A673 (cell line): ENCODE measurements around the gene CDH4. TPM values are rescaled to one million over a fixed set of nuclear protein-coding genes. Genes with fewer than 3 reads are reported as not detected.

Experiments
- BruUV-seq: library from RNA; stranded (reverse); fragments of 400-500 nt; replicated peaks from 2 replicates; lab custom pipeline; 2021; lab: Mats Ljungman, UMichigan
- CTCF ChIA-PET: fragments of 300-600 bp; sonication (Branson Sonifier 250); formaldehyde crosslinking; loops from one replicate; lab custom pipeline; 2022; ENCODE audit warnings: antibody characterized with exemption; lab: Charles Lee
- POLR2A ChIA-PET: fragments of 300-600 bp; sonication (Branson Sonifier 250); formaldehyde crosslinking; loops from one replicate; lab custom pipeline; 2022; ENCODE audit warnings: antibody characterized with exemption; ENCODE audit not compliant: low non-redundant PET; lab: Charles Lee
- DNase-seq: peaks from one replicate; pipeline ENCODE4 v3.0.0-alpha.2; 2015; ENCODE audit warnings: low spot score
- H3K27ac ChIP-seq: fragments of 200-600 bp; sonication (generic); 2 replicates; pipeline ENCODE4 v1.5.1; 2016; ENCODE audit warnings: mixed run types, low read depth, mild to moderate bottlenecking, mixed read lengths, antibody characterized with exemption, low read length; ENCODE audit not compliant: poor library complexity, severe bottlenecking
- H3K27me3 ChIP-seq: fragments of 200-600 bp; sonication (generic); replicated peaks from 2 replicates; pipeline ENCODE4 v1.6.1; 2017; ENCODE audit warnings: mixed run types, low read depth, mild to moderate bottlenecking, mixed read lengths, antibody characterized with exemption, low read length; ENCODE audit not compliant: insufficient read depth, poor library complexity
- H3K36me3 ChIP-seq: fragments of 200-600 bp; sonication (generic); 2 replicates; pipeline ENCODE4 v1.6.1; 2016; ENCODE audit warnings: mixed run types, mild to moderate bottlenecking, mixed read lengths, antibody characterized with exemption, low read length; ENCODE audit not compliant: insufficient read depth, poor library complexity, severe bottlenecking
- H3K4me1 ChIP-seq: fragments of 200-600 bp; sonication (generic); 2 replicates; pipeline ENCODE4 v1.6.1; 2017; ENCODE audit warnings: mixed run types, mild to moderate bottlenecking, mixed read lengths, antibody characterized with exemption, low read length; ENCODE audit not compliant: insufficient read depth, poor library complexity, severe bottlenecking
- H3K4me3 ChIP-seq: fragments of 200-600 bp; sonication (generic); 2 replicates; pipeline ENCODE4 v1.5.1; 2016; ENCODE audit warnings: low read depth, mixed run types, mild to moderate bottlenecking, mixed read lengths, low read length; ENCODE audit not compliant: poor library complexity, severe bottlenecking
- H3K9me3 ChIP-seq: fragments of 200-600 bp; sonication (generic); 2 replicates; pipeline ENCODE4 v1.6.1; 2016; ENCODE audit warnings: mixed run types, low read depth, mild to moderate bottlenecking, mixed read lengths, antibody characterized with exemption, low read length; ENCODE audit not compliant: poor library complexity, severe bottlenecking
- CTCF ChIP-seq: fragments of 300-800, 200-600 bp; sonication (generic); conservative IDR thresholded peaks from 2 replicates; pipeline ENCODE4 v1.5.1; 2017; ENCODE audit warnings: low read depth, mild to moderate bottlenecking, antibody characterized with exemption, low read length, moderate library complexity, mixed read lengths
- EZH2 ChIP-seq: fragments of 200-600 bp; sonication (generic); IDR thresholded peaks from 2 replicates; pipeline ENCODE4 v1.6.1; 2017; ENCODE audit warnings: borderline replicate concordance, low read depth, mild to moderate bottlenecking, mixed read lengths, antibody characterized with exemption, low read length; ENCODE audit not compliant: poor library complexity, severe bottlenecking
- intact Hi-C: fragments of 100-400 bp; cut with micrococcal nuclease; formaldehyde crosslinking; loops from one replicate; pipeline ENCODE4 v1.10.0; 2022; ENCODE audit not compliant: unreplicated experiment
- total RNA-seq: library from RNA; stranded (reverse); gene quantifications from 2 replicates; pipeline ENCODE4 v1.2.3, GENCODE V29; 2021

Gene CDH4
- total RNA-seq, 1 experiment from 2014 or later = 8.3 TPM

- no TSS peak for BruUV-seq
- POLR2A ChIA-PET = no interaction called here
- no peak for DNase-seq
- TF ChIP-seq EZH2 = no peak
- no peak for TF ChIP-seq CTCF
- Histone ChIP-seq H3K27ac (no peak overlapping the region), H3K4me1 (no peaks in the 10 kb centered on the region), H3K4me3 (no peak overlapping the region), H3K9me3 (no peaks in the 10 kb centered on the region), H3K36me3 (no peaks in the 10 kb centered on the region), H3K27me3 (peaks cover 23% of the 10 kb centered on the region)
- CTCF ChIA-PET = interaction anchor here (0.6 kb wide), 1 partner anchor 10 kb away, joined by 3 read pairs; no protein-coding TSS in a partner anchor
- intact Hi-C loops = no loop called here
Observed at GRCh38 chr20:61204206-61204605, 47.9 kb upstream of the CDH4 start.

- BruUV-seq = no TSS peak
- DNase-seq = no peak
- no peaks in the 10 kb centered on the region for H3K36me3 ChIP-seq
- no peaks in the 10 kb centered on the region for H3K4me1 ChIP-seq
- no peak overlapping the region for H3K4me3 ChIP-seq
- POLR2A ChIA-PET = no interaction called here
- no peaks in the 10 kb centered on the region for H3K9me3 ChIP-seq
- intact Hi-C loops = no loop called here
- peaks cover 22% of the 10 kb centered on the region for H3K27me3 ChIP-seq
- H3K27ac ChIP-seq = no peak overlapping the region
- CTCF ChIA-PET = no interaction called here
- TF ChIP-seq CTCF (no peak), EZH2 (no peak)
Observed at GRCh38 chr20:61205769-61206168, 46.3 kb upstream of the CDH4 start.

GRCh38 chr20:61210862-61211261 is 41.2 kb upstream of the CDH4 start:
- DNase-seq = no peak
- no peak for TF ChIP-seq CTCF
- TF ChIP-seq EZH2 = no peak
- no TSS peak for BruUV-seq
- H3K27me3 ChIP-seq = peaks cover 33% of the 10 kb centered on the region
- POLR2A ChIA-PET = no interaction called here
- H3K36me3 ChIP-seq = no peaks in the 10 kb centered on the region
- H3K27ac ChIP-seq = no peak overlapping the region
- CTCF ChIA-PET = no interaction called here
- H3K9me3 ChIP-seq = no peaks in the 10 kb centered on the region
- no peaks in the 10 kb centered on the region for H3K4me1 ChIP-seq
- no peak overlapping the region for H3K4me3 ChIP-seq
- intact Hi-C loops = no loop called here
